ENCODE data around the gene TDRD12. TPM values are rescaled to one million over a fixed set of nuclear protein-coding genes. Genes with fewer than 3 reads are reported as not detected.
"Not testable (repeated sequence)": the region's sequence is repeated elsewhere in the genome, so short reads cannot be mapped to it uniquely, and the experiment has no call there.

The TDRD12 gene
- total RNA-seq, 1 experiment from 2014 or later = 1.3 TPM

- peaks cover 12 to 17% of the 10 kb centered on the region in 2 experiments for H3K4me1 Mint-ChIP-seq
- H2AK5ac ChIP-seq (ENCODE audit: insufficient read length, low read length); H2BK120ac ChIP-seq (ENCODE audit: low read depth, low read length, poor library complexity, severe bottlenecking); H2BK12ac ChIP-seq (ENCODE audit: insufficient read length, low read depth, low read length); H3K56ac ChIP-seq (ENCODE audit: insufficient read length, low read depth, low read length); H2BK15ac ChIP-seq (ENCODE audit: low read depth, low read length); H3K23ac ChIP-seq (ENCODE audit: insufficient read length, low read depth, low read length); H2BK5ac ChIP-seq (ENCODE audit: insufficient read length, low read length); H3K79me2 ChIP-seq (ENCODE audit: insufficient read depth, low read length); H3K9me3 ChIP-seq (ENCODE audit: control insufficient read depth, low read depth, low read length); H2AFZ ChIP-seq (ENCODE audit: low read length); H3K36me3 Mint-ChIP-seq (ENCODE audit: insufficient read depth in 1 of 3, low read depth in 3 of 3); H3K27me3 Mint-ChIP-seq (ENCODE audit: low read depth); H4K8ac ChIP-seq (replicated peaks; ENCODE audit: insufficient read length, low read depth, low read length); H3K79me1 ChIP-seq (ENCODE audit: insufficient read depth, low read depth, low read length, poor library complexity, severe bottlenecking); H3K18ac ChIP-seq (ENCODE audit: insufficient read length, low read depth, low read length); H3K4me1 ChIP-seq (ENCODE audit: insufficient read depth, low read length); H3K23me2 ChIP-seq (ENCODE audit: insufficient read length, low read depth, low read length, poor library complexity, severe bottlenecking); H3K9me3 Mint-ChIP-seq; H3K27me3 ChIP-seq (ENCODE audit: insufficient read depth, low read length); H3K4me3 Mint-ChIP-seq; H4K20me1 ChIP-seq (ENCODE audit: control insufficient read depth, insufficient read depth, insufficient read length); H3T11ph ChIP-seq (ENCODE audit: low read length); H3K27ac Mint-ChIP-seq; H4K5ac ChIP-seq (ENCODE audit: insufficient read length, low read depth, low read length); DNase-seq; H4K91ac ChIP-seq (ENCODE audit: insufficient read length, low read depth, low read length); H3K4me2 ChIP-seq (ENCODE audit: insufficient read depth, insufficient read length, low read length); H3K9ac ChIP-seq (ENCODE audit: extremely low read depth, insufficient read length, low read length); H3K4ac ChIP-seq (ENCODE audit: low read depth, low read length); H3K14ac ChIP-seq (ENCODE audit: insufficient read depth, low read length); H3K27ac ChIP-seq (ENCODE audit: insufficient read length, low read depth, low read length); H2BK20ac ChIP-seq (ENCODE audit: low read depth, low read length, poor library complexity, severe bottlenecking): not testable (repeated sequence)
- no CpG with 5 or more reads among the region's 7 CpGs for WGBS (ENCODE audit: extremely low coverage, insufficient read length, low lambda C conversion rate)
Measured at GRCh38 chr19:32832825-32833224, 113.3 kb downstream of the TDRD12 start.

GRCh38 chr19:32833388-32833787 is 113.8 kb downstream of the TDRD12 start:
- not testable (repeated sequence) for DNase-seq; H2BK120ac ChIP-seq (ENCODE audit: low read depth, low read length, poor library complexity, severe bottlenecking); H3K79me2 ChIP-seq (ENCODE audit: insufficient read depth, low read length); H2BK5ac ChIP-seq (ENCODE audit: insufficient read length, low read length); H3K27me3 ChIP-seq (ENCODE audit: insufficient read depth, low read length); H3K56ac ChIP-seq (ENCODE audit: insufficient read length, low read depth, low read length); H2BK20ac ChIP-seq (ENCODE audit: low read depth, low read length, poor library complexity, severe bottlenecking); H3K14ac ChIP-seq (ENCODE audit: insufficient read depth, low read length); H3K36me3 Mint-ChIP-seq (ENCODE audit: insufficient read depth in 1 of 3, low read depth in 3 of 3); H4K8ac ChIP-seq (replicated peaks; ENCODE audit: insufficient read length, low read depth, low read length); H3K4me1 ChIP-seq (ENCODE audit: insufficient read depth, low read length); H3K4ac ChIP-seq (ENCODE audit: low read depth, low read length); H4K5ac ChIP-seq (ENCODE audit: insufficient read length, low read depth, low read length); H3T11ph ChIP-seq (ENCODE audit: low read length); H3K23me2 ChIP-seq (ENCODE audit: insufficient read length, low read depth, low read length, poor library complexity, severe bottlenecking); H3K4me2 ChIP-seq (ENCODE audit: insufficient read depth, insufficient read length, low read length); H2BK15ac ChIP-seq (ENCODE audit: low read depth, low read length); H3K9me3 ChIP-seq (ENCODE audit: control insufficient read depth, low read depth, low read length); H3K9ac ChIP-seq (ENCODE audit: extremely low read depth, insufficient read length, low read length); H3K27ac Mint-ChIP-seq; H3K4me3 Mint-ChIP-seq; H3K23ac ChIP-seq (ENCODE audit: insufficient read length, low read depth, low read length); H3K27ac ChIP-seq (ENCODE audit: insufficient read length, low read depth, low read length); H3K9me3 Mint-ChIP-seq; H4K91ac ChIP-seq (ENCODE audit: insufficient read length, low read depth, low read length); H3K79me1 ChIP-seq (ENCODE audit: insufficient read depth, low read depth, low read length, poor library complexity, severe bottlenecking); H3K18ac ChIP-seq (ENCODE audit: insufficient read length, low read depth, low read length); H2AFZ ChIP-seq (ENCODE audit: low read length); H2AK5ac ChIP-seq (ENCODE audit: insufficient read length, low read length); H3K27me3 Mint-ChIP-seq (ENCODE audit: low read depth); H2BK12ac ChIP-seq (ENCODE audit: insufficient read length, low read depth, low read length); H4K20me1 ChIP-seq (ENCODE audit: control insufficient read depth, insufficient read depth, insufficient read length)
- peaks cover 7 to 12% of the 10 kb centered on the region in 2 experiments for H3K4me1 Mint-ChIP-seq
- WGBS (ENCODE audit: extremely low coverage, insufficient read length, low lambda C conversion rate) = no CpG with 5 or more reads among the region's 7 CpGs

All from H9 (cell line).